GM18868 (cell line): ENCODE data around the gene PDGFB.

Experiments used
- ATAC-seq: cut with Tn5 transposase; IDR thresholded peaks from one replicate; pipeline ENCODE4 v1.9.1; 2021; ENCODE audit warnings: mild to moderate bottlenecking, moderate library complexity; ENCODE audit not compliant: unreplicated experiment

Gene PDGFB

DNA sequence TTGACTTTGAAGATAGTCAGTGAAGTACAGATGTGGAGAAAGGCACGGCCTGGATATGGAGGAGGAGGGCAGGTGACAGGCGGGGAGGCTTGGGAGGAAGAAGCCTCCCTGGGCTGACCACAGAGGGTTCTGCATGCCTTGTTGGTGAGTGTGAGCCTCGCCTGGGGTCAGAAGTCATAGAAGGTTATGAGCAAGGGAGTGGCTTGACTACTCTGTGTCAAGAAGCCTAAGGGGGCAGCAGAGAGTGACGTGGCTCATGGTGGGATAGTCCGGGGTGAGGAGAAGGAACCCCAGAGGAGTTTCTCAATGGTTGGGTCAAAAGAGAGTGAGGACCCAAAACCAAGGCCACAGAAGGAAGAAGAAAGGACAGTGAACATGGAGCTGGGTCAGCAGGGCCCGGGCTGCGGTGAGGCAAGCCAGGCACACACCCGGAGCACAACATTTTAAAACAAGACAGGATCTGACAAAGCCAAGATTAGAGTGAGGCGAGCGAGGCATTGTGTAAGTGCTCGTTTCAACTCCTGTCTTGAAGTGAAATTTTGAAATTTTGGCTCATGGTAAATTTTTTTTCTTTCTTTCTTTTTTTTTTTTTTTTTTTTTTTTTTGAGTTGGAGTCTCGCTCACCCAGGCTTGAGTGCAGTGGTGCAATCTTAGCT, 31.9 kb downstream of the PDGFB start:
- no peak for ATAC-seq

DNA sequence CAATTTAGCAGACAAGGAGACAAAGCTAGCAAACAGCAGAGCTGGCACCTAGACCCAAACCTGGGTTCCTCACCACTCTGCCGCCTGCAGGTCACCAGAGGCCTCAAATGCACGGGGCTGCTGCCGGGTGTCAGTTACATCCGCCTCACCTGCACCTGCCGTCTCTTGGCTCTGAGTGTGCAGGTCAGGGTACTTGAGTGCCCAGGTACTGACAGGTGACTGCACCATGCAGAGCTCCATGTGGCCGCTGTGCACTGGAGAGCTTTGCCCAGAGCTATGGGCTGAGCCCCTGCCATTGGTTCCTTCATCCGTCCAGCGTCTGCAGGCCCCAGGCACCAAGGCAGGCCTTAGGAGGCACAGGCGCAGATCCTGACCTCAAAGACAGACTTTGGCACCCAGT, 35.0 kb downstream of the PDGFB start:
- no peak for ATAC-seq

DNA sequence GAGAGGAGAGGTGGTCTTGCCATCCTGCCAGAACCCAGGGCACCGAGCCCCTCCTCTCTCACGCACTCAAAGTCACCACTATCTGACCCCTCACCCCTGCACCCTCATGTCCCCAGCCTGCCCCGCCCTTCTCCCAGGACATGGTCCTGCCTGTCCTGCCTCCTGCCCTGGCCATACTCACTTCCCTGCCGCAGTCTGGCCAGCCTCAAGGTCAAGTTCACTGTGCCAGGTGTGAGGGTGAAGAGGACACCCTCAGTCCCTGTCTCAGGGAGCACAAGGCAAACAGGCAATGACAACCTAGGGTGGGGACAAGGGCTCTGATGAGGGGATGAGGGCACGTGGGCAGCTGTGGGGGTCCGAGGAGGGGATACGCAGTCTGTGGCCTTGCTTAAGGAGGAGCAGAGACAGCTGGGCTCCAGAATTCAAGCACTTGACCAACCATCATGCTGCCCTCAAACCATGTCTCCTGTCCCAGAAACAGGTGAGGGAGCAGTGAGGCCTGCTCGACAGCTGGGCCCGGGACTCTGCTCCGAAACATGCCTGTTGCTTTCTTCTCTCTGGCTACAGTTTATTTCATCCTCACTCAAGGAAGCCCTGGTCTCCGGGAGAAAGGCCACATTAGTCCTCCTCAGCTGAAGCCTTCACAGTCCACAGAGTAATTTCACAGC, 36.6 kb downstream of the PDGFB start:
- ATAC-seq: no peak

DNA sequence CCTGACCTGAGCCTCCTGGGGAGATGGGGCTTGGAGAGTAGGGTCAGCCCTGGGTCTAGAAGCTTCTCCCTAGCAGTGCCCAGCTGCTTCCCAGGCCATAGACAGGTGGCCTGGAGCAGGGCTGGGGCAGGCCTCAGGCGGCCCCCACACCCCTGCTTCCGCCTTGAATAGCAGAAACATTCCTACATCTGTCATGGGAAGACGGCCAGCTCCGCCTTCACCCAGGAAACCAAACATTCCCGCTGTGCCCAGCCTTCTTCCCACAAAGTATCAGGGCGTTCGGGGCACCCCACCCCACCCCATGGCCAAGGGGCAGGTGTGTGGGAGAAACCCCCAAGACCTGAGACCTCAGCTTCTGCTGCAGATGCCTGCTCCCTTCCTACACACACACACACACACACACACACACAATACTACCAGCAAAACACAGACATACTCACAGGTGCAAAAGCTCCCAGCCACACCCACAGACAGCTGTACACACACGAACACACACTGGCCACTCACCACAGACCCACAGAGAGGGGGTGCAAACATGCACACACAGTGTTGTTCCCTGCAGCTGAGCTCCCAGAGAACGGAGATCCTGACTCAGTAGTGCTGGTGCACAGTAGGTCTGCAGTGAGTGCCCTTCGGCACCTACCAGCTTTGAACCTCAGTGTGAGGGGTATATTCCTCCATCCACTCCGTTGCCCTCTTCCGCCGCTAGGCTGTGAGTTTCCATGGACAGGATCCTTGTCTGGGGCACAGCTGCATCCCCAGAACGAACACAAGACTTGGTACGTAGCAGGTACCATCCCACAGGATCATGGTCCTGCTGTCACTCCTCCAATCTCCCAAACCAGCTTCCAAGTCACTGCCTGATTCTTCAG, 37.4 kb downstream of the PDGFB start:
- ATAC-seq: no peak

DNA sequence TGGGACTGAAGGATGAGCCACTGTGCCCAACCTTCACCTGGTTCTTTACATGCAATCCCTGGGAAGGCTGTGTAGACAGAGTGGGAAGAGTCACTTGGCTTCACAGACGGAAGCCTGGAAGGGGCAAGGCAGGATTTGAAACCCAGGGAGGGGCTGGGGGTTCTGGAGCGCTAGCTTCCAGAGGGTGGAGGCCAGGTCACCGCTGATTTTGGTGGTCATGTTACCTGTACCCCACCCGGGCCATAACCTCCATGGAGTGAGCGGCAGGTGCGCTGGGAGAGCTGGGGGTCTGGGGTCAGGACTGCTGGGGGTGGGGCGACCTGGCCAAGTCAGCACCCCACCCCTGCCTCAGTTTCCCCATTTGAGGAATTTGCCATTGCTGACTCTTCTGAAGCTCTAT, 38.3 kb downstream of the PDGFB start:
- no peak for ATAC-seq

DNA sequence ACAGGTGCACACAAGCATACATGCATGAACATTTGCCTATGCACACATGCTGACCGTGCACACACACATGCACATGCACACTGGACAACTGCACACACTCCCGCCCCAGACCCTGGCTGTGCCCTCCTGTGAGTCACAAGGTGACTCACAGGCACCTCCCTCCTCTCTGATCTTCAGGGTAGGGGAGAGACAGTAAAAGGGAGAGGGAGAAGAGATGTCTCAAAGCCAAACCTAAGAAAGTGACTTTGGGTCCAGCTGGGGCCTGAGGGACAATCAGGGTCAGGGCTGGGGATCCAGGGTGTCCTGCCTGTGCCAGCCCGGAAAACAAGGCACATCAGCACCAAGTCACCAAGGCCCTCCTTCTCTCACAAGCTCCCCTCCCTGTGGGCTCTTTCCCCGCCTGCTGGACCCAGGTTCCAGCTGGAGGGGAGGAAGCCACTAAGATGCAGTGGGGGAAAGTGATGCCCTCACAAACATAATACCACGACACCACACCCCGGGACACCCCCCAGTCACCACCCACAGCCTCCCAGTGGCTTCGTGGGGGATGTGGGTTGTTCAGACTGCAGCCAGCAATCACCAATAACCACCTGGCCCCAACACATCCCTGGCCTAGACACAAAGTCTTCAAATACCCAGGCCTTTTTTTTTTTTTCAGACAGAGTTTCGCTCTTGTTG, 39.3 kb downstream of the PDGFB start:
- no peak for ATAC-seq

DNA sequence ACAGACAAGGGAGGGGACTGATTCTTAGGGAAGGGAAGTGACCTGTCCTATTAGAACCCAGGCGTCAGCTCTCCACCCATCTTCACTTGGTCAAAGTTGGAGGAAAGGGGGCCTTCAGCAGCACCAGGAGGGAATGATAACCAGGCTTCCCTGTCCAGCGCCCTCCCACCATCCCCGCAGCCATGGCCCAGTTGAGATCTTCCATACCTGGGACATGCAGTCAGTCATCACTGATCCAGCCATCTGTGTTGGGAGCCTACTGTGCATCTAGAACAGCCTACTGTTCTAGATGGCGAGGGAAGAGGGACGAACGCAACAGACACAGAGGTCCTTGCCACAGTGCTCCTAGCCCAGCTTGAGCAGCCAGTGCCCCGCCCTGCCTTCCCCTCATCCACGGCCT, 40.6 kb downstream of the PDGFB start:
- no peak for ATAC-seq

DNA sequence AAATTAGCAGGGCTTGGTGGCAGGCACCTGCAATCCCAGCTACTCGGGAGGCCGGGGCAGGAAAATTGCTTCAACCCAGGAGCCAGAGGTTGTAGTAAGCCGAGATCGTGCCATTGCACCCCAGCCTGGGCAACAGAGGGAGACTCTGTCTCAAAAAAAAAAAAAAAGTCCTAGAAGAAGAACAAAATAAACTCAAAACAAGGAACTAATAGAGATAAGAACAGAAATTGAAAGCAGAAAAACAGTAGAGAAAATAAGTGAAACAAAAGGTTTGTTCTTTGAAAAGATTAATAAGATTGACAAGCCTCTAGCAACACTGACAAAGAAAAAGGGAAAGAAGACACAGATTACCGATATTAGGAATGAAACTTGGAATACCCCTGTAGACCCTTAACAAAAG, 47.2 kb downstream of the PDGFB start:
- no peak for ATAC-seq

DNA sequence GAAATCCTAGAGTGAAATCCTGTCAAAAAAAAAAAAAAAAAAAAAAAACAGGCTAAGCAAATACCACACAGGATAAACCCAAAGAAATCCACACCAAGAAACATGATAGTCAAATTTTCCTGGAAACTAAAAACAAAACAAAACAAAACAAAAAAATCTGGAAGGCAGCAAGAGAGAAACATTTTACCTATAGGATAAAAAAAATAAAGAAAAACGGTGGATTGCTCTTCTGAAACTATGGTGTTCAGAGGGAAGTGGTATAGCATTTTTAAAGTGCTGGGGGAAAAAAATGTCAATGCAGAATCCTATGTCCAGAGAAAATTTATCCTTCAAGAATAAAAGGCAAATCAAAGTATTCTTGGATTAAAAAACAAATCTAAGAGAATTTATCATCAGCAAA, 50.7 kb downstream of the PDGFB start:
- no peak for ATAC-seq

DNA sequence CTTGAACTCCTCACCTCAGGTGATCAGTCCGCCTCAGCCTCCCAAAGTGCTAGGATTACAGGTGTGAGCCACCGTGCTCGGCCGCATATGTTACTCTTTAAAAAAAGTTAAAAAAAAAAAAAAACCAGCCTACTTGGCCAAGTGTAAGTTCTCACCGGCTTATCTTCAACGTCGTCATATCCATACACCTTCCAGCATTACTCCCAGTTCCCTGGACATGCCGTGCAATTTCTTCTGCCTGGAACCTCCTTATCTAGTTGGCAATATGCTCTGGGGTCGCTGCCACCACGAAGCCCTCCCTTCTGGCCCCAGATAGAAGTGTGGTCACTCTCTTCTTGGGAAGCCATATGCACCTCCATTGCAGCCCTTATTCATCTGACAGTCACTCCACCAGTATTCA, 56.0 kb downstream of the PDGFB start:
- no peak for ATAC-seq

DNA sequence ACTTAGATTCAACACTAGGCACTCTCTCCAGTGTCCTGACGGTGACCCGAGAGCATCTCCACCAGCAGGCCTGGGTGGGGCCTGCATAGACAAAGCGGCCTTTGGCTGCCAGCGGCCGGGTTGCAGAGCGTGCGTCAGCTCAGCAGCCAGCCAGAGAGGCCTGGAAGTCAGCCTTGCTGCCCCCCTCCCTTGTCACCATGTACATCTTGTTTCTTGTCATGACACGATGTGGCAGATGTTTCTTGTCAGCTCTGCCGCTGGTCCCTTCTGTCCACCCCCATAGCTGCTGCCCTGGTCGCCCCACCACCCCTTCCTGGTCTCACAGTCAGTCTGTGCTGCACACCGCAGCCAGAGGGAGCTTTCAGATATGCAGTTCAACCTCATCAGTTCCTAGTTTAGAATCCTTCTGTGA, 59.2 kb downstream of the PDGFB start:
- ATAC-seq: no peak

DNA sequence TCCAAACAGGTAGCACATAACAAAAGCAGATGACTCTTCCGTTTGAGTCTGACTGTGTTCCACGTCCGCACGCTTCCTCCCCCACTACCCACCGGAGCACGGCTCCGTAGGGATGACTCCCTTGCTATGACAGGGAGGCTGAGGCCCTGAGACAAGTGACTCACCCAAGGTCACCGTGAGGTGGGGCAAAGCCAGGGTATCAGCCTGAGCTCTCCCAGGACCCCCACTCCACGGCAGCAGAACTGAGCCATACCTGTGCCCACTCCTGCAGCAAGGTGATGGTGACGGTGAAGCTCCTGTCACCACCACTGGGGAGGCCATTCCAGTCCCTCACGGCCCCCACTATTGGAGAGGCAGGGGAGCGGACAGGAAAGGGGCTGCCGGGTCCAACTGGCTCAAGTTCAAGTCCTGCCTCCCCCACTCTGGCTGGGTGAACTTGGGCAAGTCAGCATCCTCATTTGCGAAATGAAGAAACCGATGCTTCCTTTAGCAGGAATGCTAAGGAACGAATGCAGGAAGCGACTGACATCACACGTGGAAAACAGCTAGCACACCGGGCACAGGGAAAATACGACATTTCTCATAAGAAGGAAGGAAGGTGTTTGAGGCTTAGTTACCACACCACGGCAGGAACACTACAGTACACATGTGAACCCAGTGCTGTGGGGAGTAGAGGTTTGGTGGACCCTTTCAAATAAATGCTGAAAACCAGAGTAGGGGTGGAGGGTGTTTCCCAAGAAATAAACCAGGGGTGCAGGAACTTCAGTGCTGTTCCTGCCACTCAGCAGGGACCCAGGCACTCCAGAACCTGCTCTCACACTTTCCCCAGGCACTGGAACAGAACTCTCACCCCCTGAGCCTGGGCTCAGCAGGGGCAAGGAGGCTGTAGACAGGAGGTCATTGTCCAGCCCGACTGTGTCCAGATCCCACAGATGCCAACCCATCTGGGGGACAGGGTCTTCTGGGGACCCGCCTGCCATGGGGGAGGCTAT, 59.9 kb downstream of the PDGFB start:
- no peak for ATAC-seq

DNA sequence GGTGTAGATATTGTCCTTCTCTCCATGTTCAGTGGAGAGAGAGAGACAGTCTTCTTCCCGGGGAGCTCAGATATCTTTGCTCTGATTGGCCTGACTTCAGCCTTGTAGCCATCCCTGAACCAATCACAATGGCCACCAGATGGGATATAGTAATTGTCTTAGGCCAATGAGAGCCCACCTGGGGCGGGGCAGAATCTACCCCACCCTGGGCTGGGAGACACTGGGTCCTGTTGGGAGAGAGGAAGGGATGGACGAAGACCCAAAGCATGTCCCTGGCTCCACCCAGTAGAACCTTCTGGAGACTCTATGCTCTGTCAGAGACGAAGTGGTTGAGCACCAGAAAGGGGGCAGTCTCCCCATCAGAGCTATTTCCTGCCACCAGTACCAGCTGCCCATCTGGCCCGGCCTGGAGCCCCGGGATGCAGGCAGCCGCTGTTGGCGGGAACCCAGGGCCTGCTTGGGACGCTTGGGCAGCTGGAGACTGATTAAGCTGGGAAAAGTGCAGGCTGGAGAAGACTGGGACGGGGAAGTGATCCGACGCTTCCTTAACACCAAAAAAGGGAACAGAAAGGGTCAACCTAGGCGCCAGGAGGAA, 60.7 kb downstream of the PDGFB start:
- ATAC-seq: no peak

DNA sequence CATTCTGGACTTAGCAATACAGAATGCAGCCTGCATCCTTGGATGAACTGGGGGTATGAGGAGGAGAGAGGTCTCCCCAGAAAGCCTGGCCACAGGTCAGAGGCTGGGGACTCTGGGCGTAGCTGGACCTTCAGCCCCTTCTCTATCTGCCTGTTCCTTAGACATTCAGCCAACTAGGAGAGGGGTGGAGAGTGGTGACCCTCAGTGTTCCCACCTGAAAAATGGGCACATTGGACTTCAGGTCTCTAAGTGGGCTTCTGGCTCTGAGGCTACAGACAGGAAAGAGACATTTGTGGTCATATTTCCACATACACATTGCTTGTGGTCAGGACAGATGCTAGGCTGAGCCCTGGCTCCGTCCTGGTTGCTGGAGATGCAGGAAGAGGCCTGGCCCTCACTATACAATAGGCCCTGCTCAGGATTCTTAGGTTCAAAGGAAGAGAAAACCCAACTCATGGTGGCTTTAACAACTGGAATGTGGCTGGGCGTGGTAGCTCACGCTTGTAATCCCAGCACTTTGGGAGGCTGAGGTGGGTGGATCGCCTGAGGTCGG, 62.2 kb downstream of the PDGFB start:
- ATAC-seq: no peak

DNA sequence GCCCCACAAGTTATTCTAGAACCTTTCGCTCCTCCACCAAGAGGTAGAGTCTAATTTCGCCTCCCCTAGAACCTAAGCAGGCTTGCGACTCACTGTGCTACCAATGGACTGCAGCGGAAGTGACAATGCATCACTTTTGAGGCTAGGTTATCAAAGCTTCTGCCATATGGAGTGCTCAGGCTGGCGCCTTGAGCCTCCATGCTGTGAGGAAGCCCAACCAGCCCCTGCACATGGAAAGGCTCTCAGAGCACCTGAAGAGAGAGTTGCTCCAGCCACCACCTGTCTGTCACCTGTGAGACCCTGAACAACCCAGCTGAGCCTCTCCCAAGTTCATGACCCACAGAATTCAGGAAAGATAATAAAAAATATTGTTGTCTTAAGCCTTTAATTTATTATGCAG, 63.0 kb downstream of the PDGFB start:
- no peak for ATAC-seq

DNA sequence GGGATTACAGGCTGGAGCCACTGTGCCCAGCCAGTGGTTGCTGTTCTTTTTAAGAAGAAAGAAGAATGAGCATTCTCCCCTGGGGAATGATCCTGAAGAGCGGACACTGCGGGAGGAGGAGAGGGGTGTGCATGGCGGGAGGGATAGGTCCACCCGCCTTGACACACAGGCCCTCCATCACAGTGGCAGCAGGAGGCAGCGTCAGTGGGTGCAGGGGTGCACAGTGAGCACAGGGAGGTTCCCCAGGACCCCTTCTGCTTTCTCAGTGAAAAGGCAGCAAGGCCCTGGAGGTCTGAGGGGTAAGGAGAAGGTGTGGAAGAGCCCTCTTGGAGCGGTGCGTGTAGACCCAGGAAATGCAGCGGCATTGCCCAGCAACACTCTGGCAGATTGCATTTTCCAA, 63.4 kb downstream of the PDGFB start:
- ATAC-seq: no peak

DNA sequence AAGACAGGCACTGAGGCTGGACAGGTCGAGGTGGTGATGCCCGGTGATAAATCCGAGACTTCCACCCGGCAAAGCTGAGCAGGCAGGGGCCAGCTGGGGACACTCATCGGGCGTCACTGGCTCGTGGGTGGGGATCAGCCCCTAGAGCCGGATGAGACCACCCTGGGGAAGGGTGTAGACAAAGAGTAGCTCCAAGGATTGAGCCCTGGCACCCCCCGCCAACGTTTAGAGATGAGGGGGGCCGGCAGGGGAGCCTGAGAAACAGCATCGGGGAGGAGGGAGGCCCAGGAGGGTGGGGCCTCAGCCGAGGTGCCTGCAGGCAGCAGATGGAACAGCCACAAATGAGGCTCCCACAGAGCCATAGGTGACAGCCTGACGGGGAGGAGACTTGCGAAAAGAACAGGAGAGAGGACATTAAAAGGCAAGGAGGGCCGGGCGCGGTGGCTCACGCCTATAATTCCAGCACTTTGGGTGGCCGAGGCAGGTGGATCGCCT, 64.9 kb downstream of the PDGFB start:
- ATAC-seq: no peak

DNA sequence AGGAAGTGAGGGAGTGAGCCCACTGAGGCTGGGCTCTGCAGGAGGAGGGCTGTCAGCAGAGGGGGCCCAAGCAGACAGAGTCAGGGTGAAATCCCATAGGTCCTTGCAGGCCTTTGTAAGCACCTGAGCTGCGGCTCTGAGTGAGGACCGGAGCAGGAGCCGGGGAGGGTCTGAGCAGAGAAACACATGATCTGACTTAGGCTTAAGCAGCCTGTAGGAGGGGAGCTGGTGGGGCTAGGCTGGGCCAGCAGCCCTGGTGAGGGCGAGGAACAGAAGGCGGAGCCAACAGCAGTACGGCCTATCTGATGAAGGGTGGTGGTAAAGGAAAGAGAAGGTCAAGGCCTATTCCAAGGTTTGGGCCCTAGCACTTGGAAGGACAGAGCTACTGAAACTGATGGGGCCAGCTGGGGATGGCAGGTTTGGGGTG, 65.4 kb downstream of the PDGFB start:
- ATAC-seq: no peak
